HG02884 (cell line): ENCODE measurements around the gene DRD4.
"Not testable (repeated sequence)": the region's sequence is repeated elsewhere in the genome, so short reads cannot be mapped to it uniquely, and the experiment has no call there.

Experiments used
- ATAC-seq: cut with Tn5 transposase; IDR thresholded peaks from one replicate; pipeline ENCODE4 v1.9.1; 2021; ENCODE audit warnings: mild to moderate bottlenecking, moderate library complexity; ENCODE audit not compliant: unreplicated experiment

Gene DRD4

GRCh38 chr11:665704-666281 is 28.7 kb downstream of the DRD4 start:
- ATAC-seq: no peak

GRCh38 chr11:673866-674265 is 36.8 kb downstream of the DRD4 start:
- ATAC-seq: no peak

GRCh38 chr11:674406-674805 is 37.3 kb downstream of the DRD4 start:
- no peak for ATAC-seq

- no peak for ATAC-seq
Measured at GRCh38 chr11:678297-678696, 41.2 kb downstream of the DRD4 start.

- no peak for ATAC-seq
Measured at GRCh38 chr11:679271-680207, 42.5 kb downstream of the DRD4 start.

- ATAC-seq: no peak
Measured at GRCh38 chr11:680476-680875, 43.4 kb downstream of the DRD4 start.

GRCh38 chr11:680970-681369 is 43.9 kb downstream of the DRD4 start:
- ATAC-seq: no peak

- ATAC-seq: no peak
Measured at GRCh38 chr11:686451-687243, 49.6 kb downstream of the DRD4 start.

GRCh38 chr11:687751-688150 is 50.7 kb downstream of the DRD4 start:
- no peak for ATAC-seq

- no peak for ATAC-seq
Measured at GRCh38 chr11:688681-689080, 51.6 kb downstream of the DRD4 start.

GRCh38 chr11:689625-690024 is 52.6 kb downstream of the DRD4 start:
- ATAC-seq: no peak

- ATAC-seq: not testable (repeated sequence)
Measured at GRCh38 chr11:690244-690643, 53.2 kb downstream of the DRD4 start.
